Activated CD4-positive, alpha-beta T cell treated with anti-CD3 and anti-CD28 coated beads for 36 hours (primary cell): ENCODE data around the gene MMP13. TPM values are rescaled to one million over a fixed set of nuclear protein-coding genes. Genes with fewer than 3 reads are reported as not detected.
A peak's percentile ranks its signal among the peaks of the same experiment; 100 is the strongest.
"Not testable (repeated sequence)": the region's sequence is repeated elsewhere in the genome, so short reads cannot be mapped to it uniquely, and the experiment has no call there.

Experiments used
- ATAC-seq: fragments of 200-7000 bp; cut with Tn5 transposase; one replicate; pipeline ENCODE4 v1.10.0; 2021; ENCODE audit warnings: mild to moderate bottlenecking, moderate library complexity
- CTCF ChIA-PET: fragments of 350-600 bp; sonication (Branson Sonifier 250); formaldehyde crosslinking; loops from one replicate; lab custom pipeline; 2021; ENCODE audit warnings: antibody characterized with exemption; lab: Charles Lee
- POLR2A ChIA-PET: fragments of 350-600 bp; sonication (Branson Sonifier 250); formaldehyde crosslinking; loops from one replicate; lab custom pipeline; 2021; ENCODE audit warnings: antibody characterized with exemption, inconsistent platforms; lab: Charles Lee
- DNase-seq: peaks from one replicate; pipeline ENCODE4 v3.0.0-alpha.2; 2020
- H3K27ac Mint-ChIP-seq: one replicate; pipeline ENCODE4 v1.8.0; 2021; ENCODE audit warnings: mixed read lengths
- H3K27me3 Mint-ChIP-seq: one replicate; pipeline ENCODE4 v1.8.0; 2021; ENCODE audit warnings: mixed read lengths
- H3K36me3 Mint-ChIP-seq: one replicate; pipeline ENCODE4 v1.8.0; 2021; ENCODE audit warnings: low read depth, mixed read lengths
- H3K4me1 Mint-ChIP-seq: one replicate; pipeline ENCODE4 v1.8.0; 2021; ENCODE audit warnings: mixed read lengths
- H3K4me3 Mint-ChIP-seq: one replicate; pipeline ENCODE4 v1.8.0; 2021; ENCODE audit warnings: mild to moderate bottlenecking, moderate library complexity, mixed read lengths
- H3K9me3 Mint-ChIP-seq: one replicate; pipeline ENCODE4 v1.8.0; 2021; ENCODE audit warnings: low read depth, mixed read lengths
- intact Hi-C, 2 experiments: fragments of 100-400 bp; cut with DNase I in 1 of 2; cut with micrococcal nuclease in 1 of 2; formaldehyde crosslinking; loops; one replicate each; pipeline versions ENCODE4 v1.14.2 to v1.15.1; 2022 to 2024; cut with DNase I, micrococcal nuclease
- total RNA-seq, 2 experiments: library from RNA; stranded (reverse); gene quantifications; one replicate each; pipeline ENCODE4 v1.2.3, GENCODE V29; 2021

The MMP13 gene
- total RNA-seq, 2 experiments from 2014 or later: not detected

- Mint-ChIP-seq H3K9me3 (no peaks in the 10 kb centered on the region), H3K27ac (no peak overlapping the region), H3K4me3 (no peak overlapping the region), H3K4me1 (peaks cover 4% of the 10 kb centered on the region), H3K36me3 (no peaks in the 10 kb centered on the region), H3K27me3 (peaks cover 17% of the 10 kb centered on the region)
- ATAC-seq (no peak), DNase-seq (no peak)
- POLR2A ChIA-PET: no interaction called here
- CTCF ChIA-PET: interaction anchor here (2.5 kb wide), 1 partner anchor 19 kb away, joined by 10 read pairs; no protein-coding TSS in a partner anchor
- intact Hi-C loops: no loop called here
These were observed 33.8 kb downstream of the MMP13 start for GRCh38 chr11:102921587-102922220.

- Mint-ChIP-seq H3K4me1 (peaks cover 4% of the 10 kb centered on the region), H3K4me3 (no peak overlapping the region), H3K36me3 (no peaks in the 10 kb centered on the region), H3K9me3 (no peaks in the 10 kb centered on the region), H3K27ac (no peak overlapping the region), H3K27me3 (peaks cover 17% of the 10 kb centered on the region)
- ChIA-PET POLR2A (no interaction called here), CTCF (interaction anchor here (0.8 to 2.5 kb wide), 2 partner anchors 15 to 21 kb away, joined by 3 to 10 read pairs; no protein-coding TSS in a partner anchor)
- no peak for DNase-seq
- intact Hi-C loops: no loop called here
- no peak for ATAC-seq
These were observed 35.3 kb downstream of the MMP13 start for GRCh38 chr11:102920118-102920684.

- ATAC-seq (no peak), DNase-seq (no peak)
- H3K27me3 Mint-ChIP-seq: peaks cover 9% of the 10 kb centered on the region
- no peak overlapping the region for H3K4me3 Mint-ChIP-seq
- no peak overlapping the region for H3K27ac Mint-ChIP-seq
- H3K9me3 Mint-ChIP-seq: no peaks in the 10 kb centered on the region
- intact Hi-C loops: no loop called here
- ChIA-PET POLR2A (no interaction called here), CTCF (interaction anchor here (0.5 to 1.4 kb wide), 10 partner anchors 10 to 422 kb away, joined by 3 to 9 read pairs (median 4); no protein-coding TSS in a partner anchor)
- H3K36me3 Mint-ChIP-seq: no peaks in the 10 kb centered on the region
- peaks cover under 1% of the 10 kb centered on the region for H3K4me1 Mint-ChIP-seq
These were observed 40.5 kb downstream of the MMP13 start for GRCh38 chr11:102915044-102915375.

- Mint-ChIP-seq H3K36me3 (no peaks in the 10 kb centered on the region), H3K27ac (no peak overlapping the region), H3K27me3 (peaks cover 9% of the 10 kb centered on the region), H3K9me3 (no peaks in the 10 kb centered on the region), H3K4me3 (no peak overlapping the region), H3K4me1 (no peaks in the 10 kb centered on the region)
- ChIA-PET POLR2A (no interaction called here), CTCF (interaction anchor here (0.7 to 1.4 kb wide), 8 partner anchors 11 to 422 kb away, joined by 3 to 9 read pairs (median 4); no protein-coding TSS in a partner anchor)
- intact Hi-C loops: loop anchor here in 1 of 2 experiments (1.0 kb wide), 1 partner anchor 141 kb away; no protein-coding TSS in a partner anchor
- peak; percentile 14 for DNase-seq
- no peak for ATAC-seq
These were observed 41.1 kb downstream of the MMP13 start for GRCh38 chr11:102914238-102915043.

- Mint-ChIP-seq H3K27me3 (peaks cover 6% of the 10 kb centered on the region), H3K27ac (no peak overlapping the region), H3K4me1 (no peaks in the 10 kb centered on the region), H3K4me3 (no peak overlapping the region), H3K9me3 (no peaks in the 10 kb centered on the region), H3K36me3 (no peaks in the 10 kb centered on the region)
- CTCF ChIA-PET: interaction anchor here (0.6 to 0.9 kb wide), 2 partner anchors 28 to 141 kb away, joined by 3 read pairs; no protein-coding TSS in a partner anchor
- ATAC-seq (no peak), DNase-seq (no peak)
- POLR2A ChIA-PET: no interaction called here
- intact Hi-C loops: no loop called here
These were observed 43.1 kb downstream of the MMP13 start for GRCh38 chr11:102912482-102912830.

- H3K36me3 Mint-ChIP-seq: no peaks in the 10 kb centered on the region
- POLR2A ChIA-PET: no interaction called here
- CTCF ChIA-PET: interaction anchor here (0.9 kb wide), 1 partner anchor 28 kb away, joined by 3 read pairs; no protein-coding TSS in a partner anchor
- DNase-seq (no peak), ATAC-seq (no peak)
- intact Hi-C loops: no loop called here
- no peaks in the 10 kb centered on the region for H3K4me1 Mint-ChIP-seq
- no peak overlapping the region for H3K4me3 Mint-ChIP-seq
- peaks cover 6% of the 10 kb centered on the region for H3K27me3 Mint-ChIP-seq
- H3K27ac Mint-ChIP-seq: no peak overlapping the region
- H3K9me3 Mint-ChIP-seq: no peaks in the 10 kb centered on the region
These were observed 43.6 kb downstream of the MMP13 start for GRCh38 chr11:102911758-102912481.

- DNase-seq, ATAC-seq, H3K36me3 Mint-ChIP-seq, intact Hi-C loops, H3K4me3 Mint-ChIP-seq, POLR2A ChIA-PET, H3K27me3 Mint-ChIP-seq, H3K27ac Mint-ChIP-seq, H3K4me1 Mint-ChIP-seq, CTCF ChIA-PET, H3K9me3 Mint-ChIP-seq: not testable (repeated sequence)
These were observed 49.7 kb downstream of the MMP13 start for GRCh38 chr11:102905848-102906247.

- intact Hi-C loops, H3K36me3 Mint-ChIP-seq, CTCF ChIA-PET, H3K27me3 Mint-ChIP-seq, POLR2A ChIA-PET, ATAC-seq, DNase-seq, H3K27ac Mint-ChIP-seq, H3K4me3 Mint-ChIP-seq, H3K9me3 Mint-ChIP-seq, H3K4me1 Mint-ChIP-seq: not testable (repeated sequence)
These were observed 51.6 kb downstream of the MMP13 start for GRCh38 chr11:102903895-102904294.

GRCh38 chr11:102900346-102900745 is 55.2 kb downstream of the MMP13 start:
- ChIA-PET POLR2A (no interaction called here), CTCF (no interaction called here)
- Mint-ChIP-seq H3K9me3 (no peaks in the 10 kb centered on the region), H3K4me1 (no peaks in the 10 kb centered on the region), H3K36me3 (no peaks in the 10 kb centered on the region), H3K4me3 (no peak overlapping the region), H3K27ac (no peak overlapping the region), H3K27me3 (peaks cover 8% of the 10 kb centered on the region)
- no peak for ATAC-seq
- no peak for DNase-seq
- intact Hi-C loops: no loop called here
